ENCODE results near the gene BPI. TPM values are rescaled to one million over a fixed set of nuclear protein-coding genes. Genes with fewer than 3 reads are reported as not detected.
"Not testable (repeated sequence)": the region's sequence is repeated elsewhere in the genome, so short reads cannot be mapped to it uniquely, and the experiment has no call there.

Gene BPI
- polyA plus RNA-seq, 12 donors = 0.44 to 5.8 (median 0.53) TPM; not detected in 3

- DNase-seq = peak; percentile 33
These were observed 1.2 kb upstream of the BPI start for GRCh38 chr20:38302786-38303185.

- no peak for DNase-seq
These were observed 990 bp downstream of the BPI start for GRCh38 chr20:38304845-38305447.

- no peak for DNase-seq
These were observed 1.6 kb downstream of the BPI start for GRCh38 chr20:38305541-38305940.

GRCh38 chr20:38306379-38306778 lies 2.4 kb downstream of the BPI start:
- no peak for DNase-seq

- DNase-seq = no peak
These were observed 3.6 kb downstream of the BPI start for GRCh38 chr20:38307371-38308046.

- no peak for DNase-seq
These were observed 4.1 kb downstream of the BPI start for GRCh38 chr20:38308047-38308438.

GRCh38 chr20:38308447-38308846 lies 4.5 kb downstream of the BPI start:
- no peak for DNase-seq

- no peak for DNase-seq
These were observed 7.1 kb downstream of the BPI start for GRCh38 chr20:38311091-38311490.

- DNase-seq = no peak
These were observed 7.5 kb downstream of the BPI start for GRCh38 chr20:38311491-38311890.

- DNase-seq = no peak
These were observed 9.7 kb downstream of the BPI start for GRCh38 chr20:38313676-38314075.

- DNase-seq = not testable (repeated sequence)
These were observed 10.4 kb downstream of the BPI start for GRCh38 chr20:38314350-38314749.

- no peak for DNase-seq
These were observed 11.5 kb downstream of the BPI start for GRCh38 chr20:38315290-38315966.

- no peak for DNase-seq
These were observed 12.4 kb downstream of the BPI start for GRCh38 chr20:38316341-38316740.

- DNase-seq = no peak
These were observed 13.5 kb downstream of the BPI start for GRCh38 chr20:38317422-38317821.

GRCh38 chr20:38320221-38320620 lies 16.3 kb downstream of the BPI start:
- no peak for DNase-seq

GRCh38 chr20:38321959-38322598 lies 18.1 kb downstream of the BPI start:
- DNase-seq = peak; percentile 67

- DNase-seq = no peak
These were observed 20.2 kb downstream of the BPI start for GRCh38 chr20:38324159-38324558.

GRCh38 chr20:38325167-38325566 lies 21.2 kb downstream of the BPI start:
- no peak for DNase-seq

- no peak for DNase-seq
These were observed 21.9 kb downstream of the BPI start for GRCh38 chr20:38325905-38326304.

- no peak for DNase-seq
These were observed 22.4 kb downstream of the BPI start for GRCh38 chr20:38326309-38326708.

GRCh38 chr20:38330638-38331037 lies 26.7 kb downstream of the BPI start:
- no peak for DNase-seq

- DNase-seq = no peak
These were observed 27.3 kb downstream of the BPI start for GRCh38 chr20:38331245-38331644.

- no peak for DNase-seq
These were observed 27.9 kb downstream of the BPI start for GRCh38 chr20:38331814-38332213.

All from muscle of arm (tissue), 12 donors.